ENCODE measurements around the gene MPPED2.

DNA sequence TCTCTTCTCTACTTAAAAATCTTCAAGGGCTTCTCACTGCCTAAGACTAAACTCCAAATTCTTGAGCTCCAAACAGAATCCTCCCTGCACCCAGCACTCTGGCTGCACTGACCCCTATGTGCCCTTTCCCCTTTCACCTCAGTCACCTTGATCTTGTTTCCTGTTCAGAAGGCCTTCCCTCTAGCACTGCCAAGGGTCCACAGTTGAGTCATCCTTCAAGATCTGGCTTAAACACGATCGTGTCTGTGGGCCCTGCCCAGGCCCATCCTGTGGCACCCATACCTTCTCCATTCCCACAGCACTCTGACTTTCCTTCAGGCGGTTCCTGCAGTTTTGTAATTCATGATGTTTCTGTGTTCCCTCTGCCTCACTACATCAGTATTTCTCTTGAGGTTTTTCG is 134.0 kb downstream of the MPPED2 start:
- TF ChIP-seq, protein P1, sequence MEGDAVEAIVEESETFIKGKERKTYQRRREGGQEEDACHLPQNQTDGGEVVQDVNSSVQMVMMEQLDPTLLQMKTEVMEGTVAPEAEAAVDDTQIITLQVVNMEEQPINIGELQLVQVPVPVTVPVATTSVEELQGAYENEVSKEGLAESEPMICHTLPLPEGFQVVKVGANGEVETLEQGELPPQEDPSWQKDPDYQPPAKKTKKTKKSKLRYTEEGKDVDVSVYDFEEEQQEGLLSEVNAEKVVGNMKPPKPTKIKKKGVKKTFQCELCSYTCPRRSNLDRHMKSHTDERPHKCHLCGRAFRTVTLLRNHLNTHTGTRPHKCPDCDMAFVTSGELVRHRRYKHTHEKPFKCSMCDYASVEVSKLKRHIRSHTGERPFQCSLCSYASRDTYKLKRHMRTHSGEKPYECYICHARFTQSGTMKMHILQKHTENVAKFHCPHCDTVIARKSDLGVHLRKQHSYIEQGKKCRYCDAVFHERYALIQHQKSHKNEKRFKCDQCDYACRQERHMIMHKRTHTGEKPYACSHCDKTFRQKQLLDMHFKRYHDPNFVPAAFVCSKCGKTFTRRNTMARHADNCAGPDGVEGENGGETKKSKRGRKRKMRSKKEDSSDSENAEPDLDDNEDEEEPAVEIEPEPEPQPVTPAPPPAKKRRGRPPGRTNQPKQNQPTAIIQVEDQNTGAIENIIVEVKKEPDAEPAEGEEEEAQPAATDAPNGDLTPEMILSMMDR (IDR thresholded peaks at IDR 0.05; ENCODE audit: low read depth, low read length) = no peak
- no peak for TF ChIP-seq POLR2A (IDR thresholded peaks at IDR 0.05; ENCODE audit: extremely low read depth, insufficient read length)
- TF ChIP-seq, protein P2, sequence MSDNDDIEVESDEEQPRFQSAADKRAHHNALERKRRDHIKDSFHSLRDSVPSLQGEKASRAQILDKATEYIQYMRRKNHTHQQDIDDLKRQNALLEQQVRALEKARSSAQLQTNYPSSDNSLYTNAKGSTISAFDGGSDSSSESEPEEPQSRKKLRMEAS (IDR thresholded peaks at IDR 0.05; ENCODE audit: low read depth, low read length) = no peak
